ENCODE data around the gene U2AF2. TPM values are rescaled to one million over a fixed set of nuclear protein-coding genes. Genes with fewer than 3 reads are reported as not detected.

U2AF2 gene
- total RNA-seq, 1 experiment from 2014 or later: 545 TPM

- in situ Hi-C loops (cut with HindIII; ENCODE audit: low pct_unique_long_range_greater_than_20kb, low sequenced_read_pairs): no loop called here
- POLR2A ChIA-PET: no interaction called here
These were observed 31.7 kb upstream of the U2AF2 start for GRCh38 chr19:55623130-55623529.

GRCh38 chr19:55623561-55623960 is 31.3 kb upstream of the U2AF2 start:
- Histone ChIP-seq H3K4me3 (ENCODE audit: low read depth in 2 of 2, low read length in 2 of 2) (peak overlapping the region; percentile 19 to 51), H3K4me1 (ENCODE audit: control insufficient read depth, insufficient read depth, low read length) (0 out of 2 replicates have a peak, but pooled peaks cover 3% of the 10 kb centered on the region), H3K36me3 (ENCODE audit: control insufficient read depth, insufficient read depth, low read length) (no peaks in the 10 kb centered on the region), H3K9me3 (ENCODE audit: control insufficient read depth, insufficient read depth, low read depth, low read length) (no peaks in the 10 kb centered on the region), H3K27ac (ENCODE audit: low read length) (0 out of 2 replicates have a peak overlapping the region, but pooled peaks have one; percentile 13), H3K27me3 (ENCODE audit: control insufficient read depth, insufficient read depth, low read length) (no peaks in the 10 kb centered on the region)
- BruUV-seq (replicated peaks): TSS peak; percentile 90
- ChIA-PET POLR2A (no interaction called here), CTCF (no interaction called here)
- no peak for TF ChIP-seq CTCF (IDR thresholded peaks at IDR 0.05)
- no peak for TF ChIP-seq POLR2AphosphoS5 (IDR thresholded peaks at IDR 0.05; ENCODE audit: low read depth, low read length)
- no peak for TF ChIP-seq TCF7L2 (IDR thresholded peaks at IDR 0.05; ENCODE audit: low read depth, low read length)
- no peak for TF ChIP-seq SIN3A (IDR thresholded peaks at IDR 0.05; ENCODE audit: borderline replicate concordance, insufficient read depth, low read depth, low read length)
- no peak for TF ChIP-seq REST (IDR thresholded peaks at IDR 0.05; ENCODE audit: insufficient read depth in 1 of 2, low read depth in 2 of 2, low read length in 1 of 2)
- ATAC-seq: no peak
- no peak for DNase-seq (ENCODE audit: low read depth, low spot score)
- intact Hi-C loops (cut with micrococcal nuclease; ENCODE audit: unreplicated experiment) (no loop called here), in situ Hi-C loops (cut with HindIII; ENCODE audit: low pct_unique_long_range_greater_than_20kb, low sequenced_read_pairs) (no loop called here)

More at GRCh38 chr19:55623130-55623529, 31.7 kb upstream of the U2AF2 start:
- Histone ChIP-seq H3K36me3 (ENCODE audit: control insufficient read depth, insufficient read depth, low read length) (no peaks in the 10 kb centered on the region), H3K27me3 (ENCODE audit: control insufficient read depth, insufficient read depth, low read length) (no peaks in the 10 kb centered on the region), H3K4me3 (ENCODE audit: low read depth in 2 of 2, low read length in 2 of 2) (no peak overlapping the region), H3K27ac (ENCODE audit: low read length) (no peak overlapping the region), H3K4me1 (ENCODE audit: control insufficient read depth, insufficient read depth, low read length) (0 out of 2 replicates have a peak, but pooled peaks cover 3% of the 10 kb centered on the region), H3K9me3 (ENCODE audit: control insufficient read depth, insufficient read depth, low read depth, low read length) (no peaks in the 10 kb centered on the region)
- intact Hi-C loops (cut with micrococcal nuclease; ENCODE audit: unreplicated experiment): no loop called here
- no TSS peak for BruUV-seq (replicated peaks)
- TF ChIP-seq TCF7L2 (IDR thresholded peaks at IDR 0.05; ENCODE audit: low read depth, low read length) (no peak), SIN3A (IDR thresholded peaks at IDR 0.05; ENCODE audit: borderline replicate concordance, insufficient read depth, low read depth, low read length) (no peak), REST (IDR thresholded peaks at IDR 0.05; ENCODE audit: insufficient read depth in 1 of 2, low read depth in 2 of 2, low read length in 1 of 2) (no peak)
- DNase-seq (ENCODE audit: low read depth, low spot score) (no peak), ATAC-seq (no peak)
- CTCF ChIA-PET: no interaction called here
